Endothelial cell of umbilical vein (primary cell): ENCODE results near the gene TCN2. TPM values are rescaled to one million over a fixed set of nuclear protein-coding genes. Genes with fewer than 3 reads are reported as not detected.

Experiments
- BruUV-seq: library from RNA; stranded (reverse); fragments of 400-500 nt; replicated peaks from 2 replicates; lab custom pipeline; 2021; lab: Mats Ljungman, UMichigan
- CTCF ChIA-PET: fragments of 300-600, 350-600 bp; sonication (Branson Sonifier 250); formaldehyde crosslinking; loops from one replicate; lab custom pipeline; 2021; ENCODE audit warnings: antibody characterized with exemption, inconsistent platforms; lab: Charles Lee
- POLR2A ChIA-PET: fragments of 300-600, 350-600 bp; sonication (Branson Sonifier 250); formaldehyde crosslinking; loops from one replicate; lab custom pipeline; 2021; ENCODE audit warnings: antibody characterized with exemption, inconsistent platforms; lab: Charles Lee
- DNase-seq: peaks from one replicate; pipeline ENCODE4 v3.0.0-alpha.2; 2011; ENCODE audit warnings: low read depth, low spot score
- FAIRE-seq: peaks from 2 replicates; lab custom pipeline; 2011; peaks lifted over from hg19 to GRCh38; lab: Jason Lieb, UNC
- H2AFZ ChIP-seq: 2 replicates; pipeline ENCODE4 v1.6.0; 2012; ENCODE audit warnings: low read depth, low read length, control low read depth, inconsistent platforms
- H3K27ac ChIP-seq: 2 replicates; pipeline ENCODE4 v1.5.1; 2011; ENCODE audit warnings: low read depth, mild to moderate bottlenecking, control low read depth, low read length, moderate library complexity; ENCODE audit not compliant: insufficient read depth
- H3K27me3 ChIP-seq, 2 experiments: 2 replicates each; pipeline versions ENCODE4 v1.6.0 to v1.6.1; 2011; ENCODE audit warnings: low read length in 2 of 2, mixed read lengths in 1 of 2; ENCODE audit not compliant: control insufficient read depth in 2 of 2, insufficient read depth in 2 of 2
- H3K36me3 ChIP-seq, 2 experiments: 2 replicates in 1 of 2; 3 replicates in 1 of 2; pipeline ENCODE4 v1.5.1; 2011; ENCODE audit warnings: low read length in 2 of 2, mild to moderate bottlenecking in 1 of 2, moderate library complexity in 1 of 2; ENCODE audit not compliant: control insufficient read depth in 2 of 2, insufficient read depth in 2 of 2; ENCODE audit errors: extremely low read depth in 1 of 2
- H3K4me1 ChIP-seq: 3 replicates; pipeline ENCODE4 v1.5.1; 2011; ENCODE audit warnings: mild to moderate bottlenecking, low read length; ENCODE audit not compliant: control insufficient read depth, insufficient read depth; ENCODE audit errors: extremely low read depth
- H3K4me2 ChIP-seq: 2 replicates; pipeline ENCODE4 v1.6.1; 2011; ENCODE audit warnings: low read length, control low read depth, mixed read lengths; ENCODE audit not compliant: insufficient read depth
- H3K4me3 ChIP-seq, 3 experiments: fragments of 200-600 bp in 1 of 3; sonication (generic), shearing (Covaris generic) in 1 of 3; replicated peaks in 1 of 3; 2 replicates each; pipeline ENCODE4 v1.5.1; 2011 to 2016; ENCODE audit warnings: control low read depth in 3 of 3, low read length in 3 of 3, mild to moderate bottlenecking in 2 of 3, inconsistent platforms in 1 of 3, low read depth in 1 of 3, moderate library complexity in 1 of 3; ENCODE audit not compliant: insufficient read depth in 1 of 3
- H3K79me2 ChIP-seq: 2 replicates; pipeline ENCODE4 v1.6.0; 2012; ENCODE audit warnings: low read length, inconsistent platforms; ENCODE audit not compliant: control insufficient read depth, insufficient read depth
- H3K9ac ChIP-seq: replicated peaks from 2 replicates; pipeline ENCODE3; 2011; ENCODE audit warnings: low read length, control low read depth; ENCODE audit not compliant: insufficient read depth; ENCODE audit errors: extremely low read depth
- H3K9me1 ChIP-seq: replicated peaks from 3 replicates; pipeline ENCODE4 v1.6.0; 2011; ENCODE audit warnings: mild to moderate bottlenecking, low read length; ENCODE audit not compliant: control insufficient read depth, insufficient read depth; ENCODE audit errors: extremely low read depth
- H3K9me3 ChIP-seq: replicated peaks from 2 replicates; pipeline ENCODE4 v1.5.1; 2012; ENCODE audit warnings: low read length, inconsistent platforms; ENCODE audit not compliant: control insufficient read depth, insufficient read depth
- H4K20me1 ChIP-seq: replicated peaks from 2 replicates; pipeline ENCODE3; 2011; ENCODE audit warnings: mild to moderate bottlenecking, low read length; ENCODE audit not compliant: control insufficient read depth, insufficient read depth; ENCODE audit errors: extremely low read depth
- EZH2 ChIP-seq: IDR thresholded peaks from 2 replicates; pipeline ENCODE4 v1.6.1; 2012; ENCODE audit warnings: borderline replicate concordance, low read depth, mild to moderate bottlenecking, moderate library complexity, low read length, inconsistent platforms; ENCODE audit not compliant: severe bottlenecking
- FOS ChIP-seq: IDR thresholded peaks from 2 replicates; pipeline ENCODE4 v1.6.1; 2011; ENCODE audit warnings: mild to moderate bottlenecking, low read length, moderate library complexity, borderline replicate concordance; ENCODE audit not compliant: insufficient read depth
- GATA2 ChIP-seq: IDR thresholded peaks from 2 replicates; pipeline ENCODE4 v1.7.0; 2011; ENCODE audit warnings: low read depth, mild to moderate bottlenecking, moderate library complexity, mixed read lengths, low read length; ENCODE audit not compliant: insufficient read length, insufficient read depth
- JUN ChIP-seq: IDR thresholded peaks from 2 replicates; pipeline ENCODE4 v1.6.1; 2011; ENCODE audit warnings: borderline replicate concordance, low read depth; ENCODE audit not compliant: insufficient read length, insufficient read depth
- MYC ChIP-seq: IDR thresholded peaks from one replicate; pipeline ENCODE4 v1.6.1; 2011; ENCODE audit warnings: mild to moderate bottlenecking, low read depth, low read length
- POLR2A ChIP-seq: IDR thresholded peaks from 2 replicates; pipeline ENCODE4 v1.6.1; 2012; ENCODE audit warnings: low read depth, mild to moderate bottlenecking, control low read depth, low read length
- POLR2AphosphoS5 ChIP-seq: IDR thresholded peaks from 2 replicates; pipeline ENCODE4 v1.6.1; 2012; ENCODE audit warnings: low read depth, mild to moderate bottlenecking, control low read depth, low read length, moderate library complexity; ENCODE audit not compliant: insufficient read depth
- dilution Hi-C: fragments of 300-500 bp; cut with MboI; formaldehyde crosslinking; loops from one replicate; pipeline ENCODE4 v1.15.0; 2019; ENCODE audit warnings: low sequenced_read_pairs; ENCODE audit not compliant: extremely low pct_ligation_motif_present
- intact Hi-C: fragments of 100-400 bp; cut with micrococcal nuclease; formaldehyde crosslinking; loops from one replicate; pipeline ENCODE4 v1.10.0; 2022
- polyA plus RNA-seq, 4 experiments: library from polyadenylated mRNA; depleted of rRNA in 3 of 4; stranded (reverse) in 3 of 4; unstranded in 1 of 4; fragments of >200 nt; gene quantifications; 2 replicates each; pipeline versions ENCODE4 v1.2.1 to v1.2.3, GENCODE V29; 2011 to 2012; ENCODE audit warnings: missing spikeins in 1 of 4
- total RNA-seq: library from RNA; stranded (reverse); gene quantifications from 2 replicates; pipeline ENCODE4 v1.2.3, GENCODE V29; 2021
- TF ChIP-seq, protein P1 (sequence below): IDR thresholded peaks from 2 replicates; pipeline ENCODE4 v1.6.1; 2011; ENCODE audit not compliant: insufficient read depth, insufficient read length
- TF ChIP-seq, protein P2 (sequence below), 2 donors: IDR thresholded peaks; 1 replicate in 1 of 2; 2 replicates in 1 of 2; pipeline ENCODE4 v1.5.1; 2011; ENCODE audit warnings: low read length in 2 of 2, mild to moderate bottlenecking in 2 of 2, moderate library complexity in 2 of 2, control low read depth in 1 of 2, inconsistent platforms in 1 of 2, low read depth in 1 of 2; ENCODE audit not compliant: insufficient read depth in 1 of 2; ENCODE audit errors: extremely low read depth in 1 of 2

Gene TCN2
- total and polyA plus RNA-seq, 2 donors (not counting 3 experiments of a cell fraction or from before 2014, with no cell fraction given) = 80.6 to 188 TPM

DNA sequence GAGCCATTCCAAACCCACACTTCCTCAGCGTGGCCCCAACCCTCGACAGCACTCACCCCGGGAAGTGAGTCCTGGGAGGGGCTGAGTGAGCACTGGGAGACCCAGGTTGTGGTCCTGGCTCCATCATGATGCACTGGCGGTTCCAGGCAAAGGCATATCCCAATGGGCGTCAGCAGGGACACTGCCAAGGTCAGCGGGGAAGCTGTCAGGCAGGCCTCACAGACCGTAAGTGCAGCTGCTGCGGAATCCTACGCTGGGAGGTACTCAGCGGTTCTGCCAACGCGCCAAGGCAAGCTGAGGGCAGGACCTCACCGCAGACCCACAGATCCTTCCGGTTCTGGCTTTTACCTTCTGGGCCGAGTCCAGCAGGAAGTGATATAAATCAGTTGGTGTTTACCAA lies 31.1 kb upstream of the TCN2 start:
- DNase-seq (no peak), FAIRE-seq (no peak)
- no peaks in the 10 kb centered on the region for H3K9me1 ChIP-seq
- intact Hi-C loops (no loop called here), dilution Hi-C loops (no loop called here)
- H3K9ac ChIP-seq = no peak overlapping the region
- H3K4me3 ChIP-seq = no peak overlapping the region
- no peak overlapping the region for H3K4me2 ChIP-seq
- ChIA-PET CTCF (interaction anchor here (1.4 to 1.6 kb wide), 2 partner anchors 10 to 179 kb away, joined by 3 to 5 read pairs; no protein-coding TSS in a partner anchor), POLR2A (no interaction called here)
- no peak overlapping the region for H3K27ac ChIP-seq
- H3K4me1 ChIP-seq = no peaks in the 10 kb centered on the region
- peaks cover 0 to 1% of the 10 kb centered on the region in 2 experiments for H3K27me3 ChIP-seq
- H4K20me1 ChIP-seq = no peaks in the 10 kb centered on the region
- no peaks in the 10 kb centered on the region for H3K79me2 ChIP-seq
- H3K9me3 ChIP-seq = no peaks in the 10 kb centered on the region
- no peak for TF ChIP-seq POLR2AphosphoS5
- TF ChIP-seq FOS = no peak
- no peak for TF ChIP-seq EZH2
- TF ChIP-seq GATA2 = no peak
- no peak for TF ChIP-seq POLR2A
- no peak for TF ChIP-seq MYC
- TF ChIP-seq, protein P1, sequence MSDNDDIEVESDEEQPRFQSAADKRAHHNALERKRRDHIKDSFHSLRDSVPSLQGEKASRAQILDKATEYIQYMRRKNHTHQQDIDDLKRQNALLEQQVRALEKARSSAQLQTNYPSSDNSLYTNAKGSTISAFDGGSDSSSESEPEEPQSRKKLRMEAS = no peak
- TF ChIP-seq JUN = no peak
- TF ChIP-seq, protein P2, sequence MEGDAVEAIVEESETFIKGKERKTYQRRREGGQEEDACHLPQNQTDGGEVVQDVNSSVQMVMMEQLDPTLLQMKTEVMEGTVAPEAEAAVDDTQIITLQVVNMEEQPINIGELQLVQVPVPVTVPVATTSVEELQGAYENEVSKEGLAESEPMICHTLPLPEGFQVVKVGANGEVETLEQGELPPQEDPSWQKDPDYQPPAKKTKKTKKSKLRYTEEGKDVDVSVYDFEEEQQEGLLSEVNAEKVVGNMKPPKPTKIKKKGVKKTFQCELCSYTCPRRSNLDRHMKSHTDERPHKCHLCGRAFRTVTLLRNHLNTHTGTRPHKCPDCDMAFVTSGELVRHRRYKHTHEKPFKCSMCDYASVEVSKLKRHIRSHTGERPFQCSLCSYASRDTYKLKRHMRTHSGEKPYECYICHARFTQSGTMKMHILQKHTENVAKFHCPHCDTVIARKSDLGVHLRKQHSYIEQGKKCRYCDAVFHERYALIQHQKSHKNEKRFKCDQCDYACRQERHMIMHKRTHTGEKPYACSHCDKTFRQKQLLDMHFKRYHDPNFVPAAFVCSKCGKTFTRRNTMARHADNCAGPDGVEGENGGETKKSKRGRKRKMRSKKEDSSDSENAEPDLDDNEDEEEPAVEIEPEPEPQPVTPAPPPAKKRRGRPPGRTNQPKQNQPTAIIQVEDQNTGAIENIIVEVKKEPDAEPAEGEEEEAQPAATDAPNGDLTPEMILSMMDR (IDR thresholded peaks at IDR 0.05; ENCODE audit: extremely low read depth in 1 of 2, insufficient read depth in 1 of 2, low read depth in 1 of 2, low read length in 2 of 2) = no peak
- peaks cover 10 to 36% of the 10 kb centered on the region in 2 experiments for H3K36me3 ChIP-seq
- no peak overlapping the region for H2AFZ ChIP-seq
- no TSS peak for BruUV-seq
